GM23248 (cell line): ENCODE measurements around the gene RASGRF1. TPM values are rescaled to one million over a fixed set of nuclear protein-coding genes. Genes with fewer than 3 reads are reported as not detected.

Experiments used
- DNase-seq: peaks from one replicate; pipeline ENCODE4 v3.0.0-alpha.2; 2015
- H2AFZ ChIP-seq: fragments of 200-600 bp; sonication (generic); 2 replicates; pipeline ENCODE4 v1.6.1; 2016; ENCODE audit warnings: antibody characterized with exemption
- H3F3A ChIP-seq: fragments of 200-600 bp; sonication (generic); 2 replicates; pipeline ENCODE4 v1.6.1; 2016; ENCODE audit warnings: mild to moderate bottlenecking, antibody characterized with exemption, mixed run types; ENCODE audit not compliant: insufficient read depth
- H3K27ac ChIP-seq: fragments of 200-600 bp; sonication (generic); 2 replicates; pipeline ENCODE4 v1.5.1; 2016; ENCODE audit warnings: mild to moderate bottlenecking
- H3K27me3 ChIP-seq: fragments of 200-600 bp; sonication (generic); replicated peaks from 2 replicates; pipeline ENCODE4 v1.6.1; 2016; ENCODE audit warnings: mild to moderate bottlenecking; ENCODE audit not compliant: insufficient read depth
- H3K36me3 ChIP-seq: fragments of 200-600 bp; sonication (generic); 2 replicates; pipeline ENCODE4 v1.6.1; 2016; ENCODE audit warnings: low read depth, mild to moderate bottlenecking
- H3K4me1 ChIP-seq: fragments of 200-600 bp; sonication (generic); 2 replicates; pipeline ENCODE4 v1.6.1; 2016; ENCODE audit warnings: mild to moderate bottlenecking; ENCODE audit not compliant: insufficient read depth
- H3K4me2 ChIP-seq: fragments of 200-600 bp; sonication (generic); one replicate; pipeline ENCODE4 v1.6.1; 2016; ENCODE audit warnings: mild to moderate bottlenecking; ENCODE audit not compliant: unreplicated experiment
- H3K4me3 ChIP-seq: fragments of 200-600 bp; sonication (generic); 2 replicates; pipeline ENCODE4 v1.5.1; 2016; ENCODE audit warnings: mild to moderate bottlenecking
- H3K79me2 ChIP-seq: fragments of 200-600 bp; sonication (generic); 2 replicates; pipeline ENCODE4 v1.6.1; 2016; ENCODE audit warnings: mild to moderate bottlenecking; ENCODE audit not compliant: insufficient read depth
- H3K9ac ChIP-seq: fragments of 200-600 bp; sonication (generic); 2 replicates; pipeline ENCODE4 v1.6.1; 2016; ENCODE audit warnings: mild to moderate bottlenecking
- H3K9me2 ChIP-seq: fragments of 200-600 bp; sonication (generic); 2 replicates; pipeline ENCODE4 v1.6.1; 2016; ENCODE audit warnings: mixed run types, mild to moderate bottlenecking, moderate library complexity; ENCODE audit not compliant: insufficient read depth
- H3K9me3 ChIP-seq: fragments of 200-600 bp; sonication (generic); one replicate; pipeline ENCODE4 v1.6.1; 2017; ENCODE audit warnings: low read depth
- H4K20me1 ChIP-seq: fragments of 200-600 bp; sonication (generic); 2 replicates; pipeline ENCODE4 v1.6.0; 2016; ENCODE audit not compliant: insufficient read depth
- EZH2 ChIP-seq: fragments of 200-600 bp; sonication (generic); IDR thresholded peaks from 2 replicates; pipeline ENCODE4 v1.6.1; 2018; ENCODE audit warnings: antibody characterized with exemption, mild to moderate bottlenecking; ENCODE audit not compliant: insufficient read depth, poor library complexity, severe bottlenecking
- EZH2phosphoT487 ChIP-seq: fragments of 200-600 bp; sonication (generic); IDR thresholded peaks from 2 replicates; pipeline ENCODE4 v1.6.1; 2018; ENCODE audit warnings: antibody characterized with exemption, moderate library complexity, mild to moderate bottlenecking, low read depth; ENCODE audit not compliant: insufficient read depth
- WGBS, 2 experiments: methylation state at CpG; one replicate each; pipeline ENCODE4 v1.1.6; 2015 to 2017; ENCODE audit warnings: low lambda C conversion rate in 2 of 2, low coverage in 1 of 2; ENCODE audit errors: missing lambda C conversion rate in 2 of 2; 5-methylcytosine and 5-hydroxymethylcytosine counted together
- in situ Hi-C: fragments of 300-500 bp; cut with MboI; formaldehyde crosslinking; loops from 2 replicates; pipeline ENCODE4 v1.15.0; 2020
- polyA plus RNA-seq: library from polyadenylated mRNA; unstranded; fragments of >200 nt; fragmentation: Nextera tagmentation; extraction: Ambion mirVana; gene quantifications from 2 replicates; pipeline ENCODE4 v1.2.1, GENCODE V29; 2016
- total RNA-seq: library from RNA; depleted of rRNA; stranded (reverse); fragments of >200 nt; shearing (Covaris generic); gene quantifications from 2 replicates; pipeline ENCODE4 v1.2.3, GENCODE V29; 2014

The RASGRF1 gene
- total and polyA plus RNA-seq, 2 experiments from 2014 or later = not detected

DNA sequence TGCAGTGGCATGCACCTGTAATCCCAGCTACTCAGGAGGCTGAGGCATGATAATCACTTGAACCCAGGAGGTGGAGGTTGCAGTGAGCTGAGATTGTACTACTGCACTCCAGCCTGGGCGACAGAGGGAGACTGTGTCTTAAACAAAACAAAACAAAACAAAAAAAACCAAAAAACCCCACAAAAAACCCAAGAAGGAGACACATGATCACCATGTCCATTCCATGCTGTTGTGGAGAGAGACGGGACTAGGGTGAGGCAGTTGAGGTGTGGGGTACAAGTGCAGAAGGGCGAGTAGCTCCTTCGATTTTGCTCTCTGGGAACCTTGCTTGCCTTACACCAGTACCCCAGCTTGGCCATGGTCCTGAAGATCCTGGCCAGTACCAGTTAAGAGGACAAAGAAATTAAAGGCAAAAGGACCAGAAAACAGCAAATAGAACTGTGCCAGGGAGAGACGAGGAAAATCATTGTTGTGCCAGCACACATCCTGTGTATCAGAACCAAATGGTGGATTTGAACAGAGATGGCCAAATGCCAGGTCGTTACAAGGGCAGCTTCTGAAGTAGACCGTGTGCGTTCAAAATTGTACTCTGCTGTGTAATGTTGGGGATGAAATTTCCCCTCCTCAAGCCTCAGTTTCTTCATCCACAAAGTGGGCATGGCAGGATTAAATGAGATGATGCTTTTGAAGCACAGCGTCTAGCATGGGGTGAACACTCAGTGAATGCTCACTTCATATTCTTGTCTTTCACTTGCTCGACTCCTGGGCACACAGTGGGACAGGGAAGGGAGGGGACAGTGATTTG lies 102.8 kb downstream of the RASGRF1 start:
- Histone ChIP-seq H2AFZ (peak overlapping the region; percentile 69), H3K79me2 (no peaks in the 10 kb centered on the region), H3K9ac (peak overlapping the region; percentile 54), H3K36me3 (no peaks in the 10 kb centered on the region), H3K4me1 (peaks cover 14% of the 10 kb centered on the region), H3K27ac (peak overlapping the region; percentile 71), H3K9me2 (no peaks in the 10 kb centered on the region), H4K20me1 (no peaks in the 10 kb centered on the region), H3K27me3 (no peaks in the 10 kb centered on the region), H3K4me2 (peak overlapping the region; percentile 3), H3K4me3 (no peak overlapping the region), H3F3A (peaks cover 17% of the 10 kb centered on the region; the same call in 1 of the 2 replicates), H3K9me3 (no peaks in the 10 kb centered on the region)
- WGBS, 2 experiments = 56 to 62% methylated on average over 10 of the region's 10 CpGs
- TF ChIP-seq EZH2 (no peak), EZH2phosphoT487 (no peak)
- DNase-seq = peak; percentile 24
- in situ Hi-C loops = no loop called here

DNA sequence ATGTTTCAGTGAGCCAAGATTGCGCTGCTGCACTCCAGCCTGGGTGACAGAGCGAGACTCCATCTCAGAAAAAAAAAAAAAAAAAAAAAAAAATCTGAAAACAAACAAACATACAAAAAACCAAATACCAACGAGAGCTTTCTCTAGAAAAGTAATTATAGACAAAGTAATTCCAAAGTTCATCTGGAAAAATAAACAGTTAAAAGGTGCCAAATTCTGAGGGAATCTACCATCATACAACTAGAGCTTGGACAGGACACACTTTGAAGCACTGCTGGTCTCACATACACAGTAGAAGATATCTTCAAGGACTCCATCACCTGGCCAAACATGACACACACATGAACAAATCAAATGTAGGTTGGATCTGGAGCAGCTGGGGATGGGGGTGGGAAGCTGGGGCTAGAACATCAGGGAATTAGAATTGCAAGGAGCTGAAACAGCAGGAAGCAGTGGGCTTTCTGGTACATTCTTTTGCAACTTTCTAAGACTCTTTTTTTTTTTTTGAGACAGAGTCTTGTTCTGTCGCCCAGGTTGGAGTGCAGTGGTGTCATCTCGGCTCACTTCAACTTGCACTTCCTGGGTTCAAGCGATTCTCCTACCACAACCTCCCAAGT lies 104.6 kb downstream of the RASGRF1 start:
- WGBS, 2 experiments = 75 to 84% methylated on average over 6 of the region's 6 CpGs
- DNase-seq = no peak

DNA sequence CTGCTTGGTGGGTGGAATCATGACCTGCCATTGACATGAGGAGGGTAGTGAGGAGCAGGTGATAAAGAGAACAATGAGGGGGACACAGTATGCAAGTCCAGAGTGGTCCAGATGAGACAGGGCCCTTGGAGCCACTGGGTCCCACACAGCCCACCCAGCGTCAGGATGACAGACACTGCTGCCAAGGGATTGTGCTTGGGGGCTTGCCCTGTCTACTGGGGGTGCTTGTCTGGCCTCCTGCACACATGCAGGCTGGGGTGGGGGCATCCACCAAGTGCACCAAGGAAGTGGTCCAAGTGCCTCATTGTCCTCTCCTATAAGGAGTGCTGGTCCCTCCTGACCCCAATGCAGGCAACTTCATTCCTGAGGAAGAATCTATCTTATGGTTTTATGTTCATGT lies 106.5 kb downstream of the RASGRF1 start:
- H3K4me3 ChIP-seq = no peak overlapping the region
- DNase-seq = no peak
- peaks cover 10% of the 10 kb centered on the region for H3K4me1 ChIP-seq
- no peak overlapping the region for H3K9ac ChIP-seq
- no peak overlapping the region for H3K27ac ChIP-seq
- no peaks in the 10 kb centered on the region for H3K27me3 ChIP-seq
- WGBS, 2 experiments = 60 to 67% methylated on average over 1 of the region's 1 CpG
- H3K36me3 ChIP-seq = no peaks in the 10 kb centered on the region
- no peaks in the 10 kb centered on the region for H4K20me1 ChIP-seq
- H2AFZ ChIP-seq = no peak overlapping the region
- no peaks in the 10 kb centered on the region for H3K9me2 ChIP-seq
- no peaks in the 10 kb centered on the region for H3K79me2 ChIP-seq
- TF ChIP-seq EZH2phosphoT487 (no peak), EZH2 (no peak)
- H3K4me2 ChIP-seq = no peak overlapping the region
- H3K9me3 ChIP-seq = no peaks in the 10 kb centered on the region
- in situ Hi-C loops = no loop called here
- H3F3A ChIP-seq = peaks cover 16% of the 10 kb centered on the region; the same call in 1 of the 2 replicates

More for the DNA sequence above, 104.6 kb downstream of the RASGRF1 start:
- in situ Hi-C loops = no loop called here
- Histone ChIP-seq H2AFZ (no peak overlapping the region), H3K36me3 (no peaks in the 10 kb centered on the region), H3K27ac (no peak overlapping the region), H3K9me3 (no peaks in the 10 kb centered on the region), H3K9ac (no peak overlapping the region), H3K79me2 (no peaks in the 10 kb centered on the region), H3K27me3 (no peaks in the 10 kb centered on the region), H3K4me3 (no peak overlapping the region), H4K20me1 (no peaks in the 10 kb centered on the region), H3K4me1 (peaks cover 14% of the 10 kb centered on the region), H3K9me2 (no peaks in the 10 kb centered on the region), H3K4me2 (no peak overlapping the region), H3F3A (peaks cover 17% of the 10 kb centered on the region; the same call in 1 of the 2 replicates)
- TF ChIP-seq EZH2phosphoT487 (no peak), EZH2 (no peak)

DNA sequence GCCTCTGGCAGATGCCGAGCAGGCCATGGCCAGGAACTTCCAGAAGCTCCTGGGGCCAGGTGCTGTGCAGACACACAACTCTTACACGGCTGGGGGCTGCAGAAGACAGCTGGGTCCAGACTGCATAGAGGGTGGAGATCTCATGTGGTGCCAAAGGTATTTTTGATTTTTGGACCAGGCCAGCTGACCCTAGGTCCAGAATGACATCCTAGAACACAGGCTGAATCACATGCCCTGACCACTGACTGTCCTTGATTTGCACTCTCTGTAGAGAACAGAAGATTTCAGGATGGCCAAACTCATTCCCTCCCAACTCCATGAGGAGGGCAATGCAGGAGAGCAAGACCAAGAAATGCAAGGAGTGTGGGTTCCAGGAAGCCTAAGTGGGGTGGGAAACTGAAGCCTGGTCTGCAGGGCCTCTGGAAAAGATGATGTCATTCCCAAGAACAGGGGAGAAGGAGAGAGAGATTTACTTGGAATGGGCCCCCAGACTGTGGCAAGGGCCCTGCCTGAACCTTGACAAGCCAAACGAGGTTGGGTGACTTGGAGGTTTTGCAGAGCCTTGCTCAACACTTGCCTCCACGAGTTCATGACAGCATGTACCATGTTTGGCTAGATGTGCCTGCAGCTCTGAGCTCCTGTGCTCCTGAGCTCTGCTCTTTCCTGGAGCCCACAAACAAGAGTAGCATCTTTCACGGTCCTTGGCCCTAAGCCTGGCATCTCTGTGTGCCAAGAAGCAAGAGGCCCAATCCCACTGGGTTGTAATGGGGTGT lies 107.2 kb downstream of the RASGRF1 start:
- TF ChIP-seq EZH2 (no peak), EZH2phosphoT487 (no peak)
- Histone ChIP-seq H3K4me2 (no peak overlapping the region), H4K20me1 (no peaks in the 10 kb centered on the region), H3K79me2 (no peaks in the 10 kb centered on the region), H3K4me3 (no peak overlapping the region), H2AFZ (no peak overlapping the region), H3K9me3 (no peaks in the 10 kb centered on the region), H3K36me3 (no peaks in the 10 kb centered on the region), H3K27me3 (no peaks in the 10 kb centered on the region), H3F3A (peaks cover 13% of the 10 kb centered on the region; the same call in 1 of the 2 replicates), H3K27ac (no peak overlapping the region), H3K9me2 (no peaks in the 10 kb centered on the region), H3K4me1 (peaks cover 5% of the 10 kb centered on the region; the same call in 1 of the 2 replicates), H3K9ac (no peak overlapping the region)
- in situ Hi-C loops = no loop called here
- WGBS, 2 experiments = 40% methylated on average over 5 of the region's 5 CpGs
- DNase-seq = no peak
